HepG2 (cell line): ENCODE results near the gene FHIT. TPM values are rescaled to one million over a fixed set of nuclear protein-coding genes. Genes with fewer than 3 reads are reported as not detected.
A peak's percentile ranks its signal among the peaks of the same experiment; 100 is the strongest.

Experiments used
- AGO1 ChIP-seq: fragments of 200-400 bp; formaldehyde crosslinking; IDR thresholded peaks from 2 replicates; pipeline ENCODE4 v1.6.1; 2017; ENCODE audit warnings: mild to moderate bottlenecking, low read depth, low read length, moderate library complexity; ENCODE audit not compliant: poor library complexity, severe bottlenecking
- CEBPB ChIP-seq: IDR thresholded peaks from 2 replicates; pipeline ENCODE4 v1.6.1; 2011; ENCODE audit warnings: low read depth, low read length, improper control_type of control experiment, borderline replicate concordance
- CEBPZ ChIP-seq: IDR thresholded peaks from 2 replicates; pipeline ENCODE4 v1.6.1; 2012; ENCODE audit warnings: low read length, improper control_type of control experiment
- E2F1 ChIP-seq: sonication (generic); formaldehyde crosslinking; IDR thresholded peaks from 2 replicates; pipeline ENCODE4 v1.5.0; 2020; ENCODE audit warnings: missing genetic modification reagents
- ETS1 ChIP-seq: sonication (generic); formaldehyde crosslinking; IDR thresholded peaks from 2 replicates; pipeline ENCODE4 v1.4.0; 2020; ENCODE audit warnings: missing genetic modification reagents
- GABPA ChIP-seq, 2 experiments: IDR thresholded peaks; 2 replicates each; pipeline ENCODE4 v1.6.1; 2011 to 2016; ENCODE audit warnings: low read depth in 2 of 2, low read length in 1 of 2, missing biosample characterization in 1 of 2, missing genetic modification characterization in 1 of 2
- GATAD2A ChIP-seq: IDR thresholded peaks from 2 replicates; pipeline ENCODE4 v1.6.1; 2016
- KDM3A ChIP-seq: IDR thresholded peaks from 2 replicates; pipeline ENCODE4 v1.6.1; 2018; ENCODE audit warnings: low read depth, missing compliant biosample characterization
- TFDP1 ChIP-seq: IDR thresholded peaks from 2 replicates; pipeline ENCODE4 v1.6.1; 2016; ENCODE audit warnings: missing compliant biosample characterization, missing genetic modification reagents, borderline replicate concordance
- ZBTB8A ChIP-seq: sonication (generic); formaldehyde crosslinking; IDR thresholded peaks from 2 replicates; pipeline ENCODE4 v1.4.0; 2020; ENCODE audit warnings: mild to moderate bottlenecking, low read depth, missing genetic modification reagents, borderline replicate concordance
- ZFP90 ChIP-seq: sonication (generic); formaldehyde crosslinking; IDR thresholded peaks from 2 replicates; pipeline ENCODE4 v1.8.0; 2022; ENCODE audit warnings: missing genetic modification reagents, mild to moderate bottlenecking, inconsistent platforms, borderline replicate concordance
- ZNF180 ChIP-seq: sonication (generic); formaldehyde crosslinking; IDR thresholded peaks from 2 replicates; pipeline ENCODE4 v1.4.0; 2020; ENCODE audit warnings: low read depth, missing genetic modification reagents, borderline replicate concordance
- ZSCAN25 ChIP-seq: sonication (generic); formaldehyde crosslinking; IDR thresholded peaks from 2 replicates; pipeline ENCODE4 v1.8.0; 2022; ENCODE audit warnings: mild to moderate bottlenecking, missing genetic modification reagents
- polyA plus RNA-seq, 8 experiments: library from polyadenylated mRNA; depleted of rRNA in 3 of 8; stranded (reverse) in 7 of 8; unstranded in 1 of 8; fragments of >200 nt; fragmentation: Illumina TruSeq in 4 of 8; extraction: Trizol in 4 of 8; gene quantifications; 2 replicates each; pipeline versions ENCODE4 v1.2.1 to v1.2.3, GENCODE V29; 2011 to 2016; ENCODE audit warnings: low read depth in 4 of 8, missing spikeins in 1 of 8, mixed read lengths in 1 of 8; ENCODE audit not compliant: insufficient read depth in 1 of 8
- total RNA-seq, 5 experiments: library from RNA; depleted of rRNA; stranded (reverse); fragments of >200 nt; fragmentation: Illumina TruSeq; extraction: Trizol; gene quantifications; 2 replicates each; pipeline ENCODE4 v1.2.3, GENCODE V29; 2016; ENCODE audit warnings: low read depth in 1 of 5
- TF ChIP-seq, protein P1 (sequence below), 2 experiments: sonication (generic) in 1 of 2; formaldehyde crosslinking in 1 of 2; IDR thresholded peaks; 2 replicates each; pipeline versions ENCODE4 v1.4.0 to v1.6.1; 2018 to 2020; ENCODE audit warnings: missing genetic modification reagents in 2 of 2, borderline replicate concordance in 1 of 2, low read depth in 1 of 2, mild to moderate bottlenecking in 1 of 2, missing biosample characterization in 1 of 2

Gene FHIT
- total and polyA plus RNA-seq, 2 of the 13 experiments (the other 11 are each of a cell fraction or from before 2014, with no cell fraction given), result 4.0 to 4.6 TPM

GRCh38 chr3:61251174-61251972 is at the start of gene FHIT (continued):
- TF ChIP-seq ETS1 (no peak), ZSCAN25 (peak; percentile 36; the same call in 1 of the 2 replicates), KDM3A (CRISPR knock-in tag) (0 out of 2 replicates have a peak, but pooled peaks have one; percentile 20), ZFP90 (CRISPR knock-in tag) (no peak), E2F1 (peak; percentile 67), CEBPB (no peak), CEBPZ (no peak), GABPA (IDR thresholded peaks at IDR 0.05; ENCODE audit: low read depth, low read length) (peak; percentile 23; the same call in 1 of the 2 replicates), GABPA (CRISPR knock-in tag; IDR thresholded peaks at IDR 0.05; ENCODE audit: low read depth) (peak; percentile 78), TFDP1 (peak; percentile 90; the same call in 1 of the 2 replicates), ZNF180 (CRISPR knock-in tag) (no peak), ZBTB8A (CRISPR knock-in tag) (no peak), GATAD2A (CRISPR knock-in tag) (0 out of 2 replicates have a peak, but pooled peaks have one; percentile 35), AGO1 (peak; percentile 60)
- TF ChIP-seq, protein P1, sequence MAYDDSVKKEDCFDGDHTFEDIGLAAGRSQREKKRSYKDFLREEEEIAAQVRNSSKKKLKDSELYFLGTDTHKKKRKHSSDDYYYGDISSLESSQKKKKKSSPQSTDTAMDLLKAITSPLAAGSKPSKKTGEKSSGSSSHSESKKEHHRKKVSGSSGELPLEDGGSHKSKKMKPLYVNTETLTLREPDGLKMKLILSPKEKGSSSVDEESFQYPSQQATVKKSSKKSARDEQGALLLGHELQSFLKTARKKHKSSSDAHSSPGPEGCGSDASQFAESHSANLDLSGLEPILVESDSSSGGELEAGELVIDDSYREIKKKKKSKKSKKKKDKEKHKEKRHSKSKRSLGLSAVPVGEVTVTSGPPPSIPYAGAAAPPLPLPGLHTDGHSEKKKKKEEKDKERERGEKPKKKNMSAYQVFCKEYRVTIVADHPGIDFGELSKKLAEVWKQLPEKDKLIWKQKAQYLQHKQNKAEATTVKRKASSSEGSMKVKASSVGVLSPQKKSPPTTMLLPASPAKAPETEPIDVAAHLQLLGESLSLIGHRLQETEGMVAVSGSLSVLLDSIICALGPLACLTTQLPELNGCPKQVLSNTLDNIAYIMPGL (CRISPR knock-in tag; IDR thresholded peaks at IDR 0.05; ENCODE audit: borderline replicate concordance in 1 of 2, low read depth in 1 of 2), result peak in 1 of 2 experiments; percentile 86; a peak in 3 of 4 replicates
